Sigmoid colon (tissue), 7 donors: ENCODE data around the gene HMGN1. TPM values are rescaled to one million over a fixed set of nuclear protein-coding genes. Genes with fewer than 3 reads are reported as not detected.
"Not testable (repeated sequence)": the region's sequence is repeated elsewhere in the genome, so short reads cannot be mapped to it uniquely, and the experiment has no call there.

Source experiments
- DNase-seq: peaks from one replicate; pipeline ENCODE4 v3.0.0-alpha.2; 2019
- H3K27ac ChIP-seq, 4 donors: fragments of 200-600 bp; sonication (generic); one replicate each; pipeline ENCODE4 v1.5.1; 2016 to 2019; ENCODE audit warnings: mild to moderate bottlenecking in 1 of 4
- H3K27me3 ChIP-seq, 3 donors: fragments of 200-600 bp; sonication (generic); one replicate each; pipeline ENCODE4 v1.5.1; 2019; ENCODE audit warnings: mild to moderate bottlenecking in 1 of 3
- H3K36me3 ChIP-seq, 4 donors: fragments of 200-600 bp; sonication (generic); one replicate each; pipeline ENCODE4 v1.5.1; 2016 to 2019
- H3K4me1 ChIP-seq, 4 donors: fragments of 200-600 bp; sonication (generic); one replicate each; pipeline ENCODE4 v1.5.1; 2017 to 2019
- H3K4me3 ChIP-seq, 4 donors: fragments of 200-600 bp; sonication (generic); one replicate each; pipeline ENCODE4 v1.5.1; 2017 to 2019; ENCODE audit warnings: mild to moderate bottlenecking in 2 of 4, moderate library complexity in 1 of 4
- H3K9me3 ChIP-seq, 4 donors: fragments of 200-600 bp in 3 of 4; sonication (generic) in 3 of 4; one replicate each; pipeline versions ENCODE4 v1.5.1 to v1.6.1; 2013 to 2019
- CTCF ChIP-seq, 4 experiments: fragments of 450-650 bp in 3 of 4; fragments of 200-600 bp in 1 of 4; IDR thresholded peaks; one replicate each; pipeline ENCODE4 v1.5.1; 2016 to 2019; ENCODE audit warnings: antibody characterized with exemption in 4 of 4, mild to moderate bottlenecking in 3 of 4, moderate library complexity in 2 of 4
- EP300 ChIP-seq, 4 donors: sonication (generic); formaldehyde crosslinking; IDR thresholded peaks; one replicate each; pipeline ENCODE4 v1.6.1; 2017; ENCODE audit warnings: antibody characterized with exemption in 4 of 4
- POLR2A ChIP-seq, 2 donors: fragments of 450-650 bp; IDR thresholded peaks; one replicate each; pipeline ENCODE4 v1.6.1; 2016; ENCODE audit warnings: antibody characterized with exemption in 2 of 2, mild to moderate bottlenecking in 2 of 2, moderate library complexity in 2 of 2
- POLR2AphosphoS5 ChIP-seq, 4 donors: sonication (generic); formaldehyde crosslinking; IDR thresholded peaks; one replicate each; pipeline ENCODE4 v1.6.1; 2017; ENCODE audit warnings: antibody characterized with exemption in 4 of 4
- WGBS, 2 donors: extraction: QIAGEN DNeasy Blood & Tissue Kit; methylation state at CpG; one replicate each; pipeline ENCODE4 v1.1.7; 2013; 5-methylcytosine and 5-hydroxymethylcytosine counted together
- intact Hi-C: fragments of 100-400 bp; cut with DNase I; formaldehyde crosslinking; loops from one replicate; pipeline ENCODE4 v1.15.1; 2023
- polyA plus RNA-seq, 3 donors: library from polyadenylated mRNA; stranded (reverse); fragments of 200-250 nt; gene quantifications; one replicate each; pipeline ENCODE4 v1.2.3, GENCODE V29; 2013
- total RNA-seq, 4 donors: library from RNA; depleted of rRNA; stranded (reverse); fragments of >200 nt; gene quantifications; one replicate each; pipeline ENCODE4 v1.1.0, GENCODE V29; 2016
- donor health status: healthy with polysubstance abuse.
- donor health status: Bipolar disorder and iron deficiency.
- donor health status: healthy.

The HMGN1 gene
- total and polyA plus RNA-seq, 7 donors: 48.2 to 191 (median 73.3) TPM

- peaks cover 0 to 1% (median 0%) of the 10 kb centered on the region in 4 donors for H3K36me3 ChIP-seq
- peaks cover 0 to 63% (median 36%) of the 10 kb centered on the region in 4 donors for H3K4me1 ChIP-seq
- peak overlapping the region; percentile 75 to 84 (median 80) for H3K27ac ChIP-seq
- H3K27me3 ChIP-seq: no peaks in the 10 kb centered on the region
- TF ChIP-seq CTCF (IDR thresholded peaks at IDR 0.05): no peak
- peak in 1 of 2 donors; percentile 33 for TF ChIP-seq POLR2A (IDR thresholded peaks at IDR 0.05)
- TF ChIP-seq EP300 (IDR thresholded peaks at IDR 0.05): no peak
- TF ChIP-seq POLR2AphosphoS5 (IDR thresholded peaks at IDR 0.05): peak; percentile 52 to 74 (median 62)
- WGBS, 2 donors: 54 to 68% methylated on average over 50 of the region's 50 CpGs
- intact Hi-C loops: loop anchor here (2.0 kb wide), 1 partner anchor 59 kb away; the partner anchor contains the start of gene LCA5L
- peak overlapping the region; percentile 19 to 49 (median 38) for H3K4me3 ChIP-seq
- H3K9me3 ChIP-seq: no peaks in the 10 kb centered on the region
- DNase-seq: peak; percentile 93
Measured at GRCh38 chr21:39385299-39386145, 36.6 kb upstream of the HMGN1 start.

- no peaks in the 10 kb centered on the region for H3K9me3 ChIP-seq
- peak overlapping the region; percentile 75 to 84 (median 80) for H3K27ac ChIP-seq
- WGBS, 2 donors: 90 to 91% methylated on average over 13 of the region's 13 CpGs
- no peak for TF ChIP-seq EP300 (IDR thresholded peaks at IDR 0.05)
- no peak for TF ChIP-seq POLR2A (IDR thresholded peaks at IDR 0.05)
- TF ChIP-seq POLR2AphosphoS5 (IDR thresholded peaks at IDR 0.05): no peak
- no peak for TF ChIP-seq CTCF (IDR thresholded peaks at IDR 0.05)
- H3K36me3 ChIP-seq: no peaks in the 10 kb centered on the region
- no peak overlapping the region for H3K4me3 ChIP-seq
- DNase-seq: no peak
- intact Hi-C loops: loop anchor here (2.0 kb wide), 1 partner anchor 60 kb away; the partner anchor contains the start of gene LCA5L
- H3K4me1 ChIP-seq: peaks cover 0 to 65% (median 36%) of the 10 kb centered on the region in 4 donors
- no peaks in the 10 kb centered on the region for H3K27me3 ChIP-seq
Measured at GRCh38 chr21:39384674-39385298, 35.9 kb upstream of the HMGN1 start.

- H3K27me3 ChIP-seq, H3K4me3 ChIP-seq, H3K36me3 ChIP-seq, H3K9me3 ChIP-seq, DNase-seq, intact Hi-C loops: not testable (repeated sequence)
- Histone ChIP-seq H3K4me1 (peaks cover 0 to 45% (median 26%) of the 10 kb centered on the region in 4 donors), H3K27ac (peak overlapping the region in 1 of 4 donors; percentile 90)
- WGBS, 2 donors: 93 to 96% methylated on average over 7 of the region's 7 CpGs
Measured at GRCh38 chr21:39382096-39382495, 33.2 kb upstream of the HMGN1 start.

- no peak for DNase-seq
- Histone ChIP-seq H3K4me3 (peak overlapping the region; percentile 71 to 92 (median 80)), H3K27me3 (no peaks in the 10 kb centered on the region), H3K27ac (peak overlapping the region; percentile 90 to 98 (median 94)), H3K9me3 (no peaks in the 10 kb centered on the region), H3K4me1 (peaks cover 0 to 35% (median 16%) of the 10 kb centered on the region in 4 donors), H3K36me3 (no peaks in the 10 kb centered on the region)
- intact Hi-C loops: loop anchor here (2.0 kb wide), 1 partner anchor 32 kb away; the partner anchor contains the start of gene HMGN1
- TF ChIP-seq EP300 (IDR thresholded peaks at IDR 0.05): no peak
- no peak for TF ChIP-seq POLR2A (IDR thresholded peaks at IDR 0.05)
- no peak for TF ChIP-seq POLR2AphosphoS5 (IDR thresholded peaks at IDR 0.05)
- no peak for TF ChIP-seq CTCF (IDR thresholded peaks at IDR 0.05)
- 9 to 31% methylated on average over 12 of the region's 12 CpGs for WGBS, 2 donors
Measured at GRCh38 chr21:39381009-39381408, 32.1 kb upstream of the HMGN1 start.
